HG02981 (cell line): ENCODE measurements around the gene NR2C2.
A peak's percentile ranks its signal among the peaks of the same experiment; 100 is the strongest.
"Not testable (repeated sequence)": the region's sequence is repeated elsewhere in the genome, so short reads cannot be mapped to it uniquely, and the experiment has no call there.

Experiments
- ATAC-seq: cut with Tn5 transposase; IDR thresholded peaks from one replicate; pipeline ENCODE4 v1.9.1; 2021; ENCODE audit warnings: mild to moderate bottlenecking, moderate library complexity; ENCODE audit not compliant: unreplicated experiment

The NR2C2 gene

GRCh38 chr3:14947100-14947885 lies at the start of gene NR2C2:
NR2C2 (plus strand) TSS chr3:14947583; CDS start chr3:15003915, 56,332 bp downstream.
- peak; percentile 43 for ATAC-seq

DNA sequence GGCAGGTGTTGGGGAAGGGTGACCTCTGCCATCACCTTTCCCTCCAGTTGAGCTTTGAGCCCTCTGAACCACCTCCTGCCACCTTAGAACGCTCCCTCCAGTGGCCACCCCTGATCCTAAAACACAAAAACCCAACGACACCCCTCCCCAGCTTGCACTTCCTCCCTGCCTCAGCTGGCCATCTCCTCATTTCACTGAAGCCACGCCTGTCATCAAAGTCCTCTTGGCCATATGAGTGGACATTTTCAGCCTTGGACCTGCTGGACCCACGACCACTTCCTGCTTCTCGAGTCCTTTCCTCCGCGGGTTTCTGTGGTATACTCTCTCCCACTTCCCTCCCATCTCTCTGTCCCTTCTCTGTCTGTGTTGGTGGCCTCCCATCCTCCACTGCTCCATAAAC lies 48.5 kb upstream of the NR2C2 start:
- no peak for ATAC-seq

DNA sequence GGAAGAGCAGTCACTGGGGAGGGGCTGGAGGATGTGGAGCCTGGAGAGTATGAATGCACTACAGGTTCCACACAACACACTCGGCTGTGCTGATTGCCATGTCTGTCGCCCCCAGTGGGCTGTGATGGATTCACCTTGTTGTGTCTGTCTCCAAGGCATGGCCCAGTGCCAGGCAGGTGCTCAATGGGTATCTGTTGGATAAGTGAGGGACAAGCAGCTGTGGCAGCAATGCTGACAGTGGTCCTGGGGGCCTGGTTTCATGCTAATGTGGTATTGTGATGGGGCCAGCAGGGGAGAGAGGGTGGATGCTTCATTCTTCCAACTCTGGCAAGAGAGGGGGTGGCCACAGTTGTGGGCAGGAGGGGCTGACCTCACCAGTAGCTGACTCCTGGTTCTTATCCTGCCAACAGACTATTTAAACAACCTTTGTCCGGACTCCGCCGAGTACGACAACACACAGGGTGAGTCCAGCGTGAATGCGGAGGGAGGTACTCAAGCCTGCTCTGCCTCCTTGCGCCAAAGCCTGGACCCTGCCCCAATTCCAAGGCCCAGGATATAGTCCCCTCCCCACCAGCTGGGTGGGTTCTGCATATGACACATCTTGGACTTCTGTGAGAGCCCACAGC lies 47.3 kb upstream of the NR2C2 start:
- no peak for ATAC-seq

GRCh38 chr3:14900881-14901873 lies 46.2 kb upstream of the NR2C2 start:
- ATAC-seq: no peak

DNA sequence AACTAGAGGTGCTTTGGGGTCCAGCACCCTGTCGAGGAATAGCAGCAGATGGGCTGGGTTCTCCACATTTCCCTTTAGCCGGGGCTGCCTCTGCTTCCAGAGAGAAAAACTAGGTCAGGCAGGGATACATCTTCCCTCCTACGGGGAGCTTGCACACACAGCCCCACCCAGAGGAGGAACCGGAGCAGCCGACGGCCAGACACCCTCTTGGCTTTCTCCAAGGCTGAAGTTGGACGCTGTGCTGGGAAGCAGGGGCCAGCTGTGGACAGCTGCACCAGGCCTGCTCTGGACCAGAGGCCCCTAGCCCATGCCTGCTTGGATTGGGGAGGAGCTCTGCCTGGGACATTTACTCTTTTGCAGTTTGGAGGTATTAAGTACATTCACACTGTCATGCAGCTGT lies 44.7 kb upstream of the NR2C2 start:
- no peak for ATAC-seq

- not testable (repeated sequence) for ATAC-seq
These were observed 43.9 kb upstream of the NR2C2 start for GRCh38 chr3:14903501-14903900.

GRCh38 chr3:14905055-14905657 lies 42.2 kb upstream of the NR2C2 start:
- ATAC-seq: no peak

DNA sequence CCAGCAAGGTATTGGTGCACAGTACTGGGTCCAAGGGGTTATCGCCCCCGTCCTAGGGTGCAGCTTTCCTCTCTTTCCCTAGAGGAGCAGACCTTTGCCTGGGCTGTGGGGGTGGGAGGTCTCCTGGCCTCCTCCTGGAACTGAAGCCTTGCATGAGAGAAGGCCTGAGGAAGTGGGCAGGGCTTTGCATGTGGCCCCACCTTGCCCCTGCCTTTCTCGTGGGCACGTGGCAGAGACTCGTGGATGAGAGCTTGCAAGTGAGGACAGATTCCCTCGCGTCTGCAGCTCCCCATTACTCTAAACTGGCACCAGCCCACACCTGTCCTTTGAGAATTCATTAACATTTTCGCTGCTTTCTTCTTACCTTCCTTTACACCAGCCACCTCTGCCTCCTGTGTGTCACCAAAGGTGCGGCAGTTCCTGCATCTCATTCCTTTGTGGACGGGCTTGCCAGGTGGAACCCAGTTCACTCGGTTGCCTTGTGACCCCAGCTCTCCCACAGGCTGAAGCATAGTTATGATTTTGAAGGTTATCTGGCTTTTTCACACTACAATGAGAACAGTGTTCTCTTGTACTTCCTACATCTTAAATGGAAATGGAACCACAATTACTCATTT lies 40.9 kb upstream of the NR2C2 start:
- no peak for ATAC-seq

GRCh38 chr3:14907043-14907966 lies 40.1 kb upstream of the NR2C2 start:
- ATAC-seq: no peak

- no peak for ATAC-seq
These were observed 38.1 kb upstream of the NR2C2 start for GRCh38 chr3:14909250-14909649.

DNA sequence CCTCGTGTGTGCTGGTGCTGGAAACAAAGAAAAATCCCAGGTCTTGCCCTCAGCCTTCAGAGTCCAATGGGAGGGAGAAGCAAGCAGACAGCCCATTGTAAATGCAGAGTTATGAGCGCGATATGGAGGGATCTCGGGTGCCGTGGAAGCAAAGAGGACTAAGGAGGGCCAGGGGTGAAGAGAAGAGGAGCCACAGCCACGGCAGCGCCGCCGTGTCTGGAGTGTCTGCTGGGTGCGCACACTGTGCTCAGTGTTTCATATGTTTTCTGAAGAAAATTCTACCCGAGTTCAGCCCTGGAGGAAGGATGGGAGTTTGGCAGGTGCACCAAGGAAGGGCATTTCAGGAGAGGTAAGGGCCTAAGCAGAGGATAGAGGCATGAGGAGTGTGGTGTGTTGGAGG lies 35.7 kb upstream of the NR2C2 start:
- ATAC-seq: no peak

DNA sequence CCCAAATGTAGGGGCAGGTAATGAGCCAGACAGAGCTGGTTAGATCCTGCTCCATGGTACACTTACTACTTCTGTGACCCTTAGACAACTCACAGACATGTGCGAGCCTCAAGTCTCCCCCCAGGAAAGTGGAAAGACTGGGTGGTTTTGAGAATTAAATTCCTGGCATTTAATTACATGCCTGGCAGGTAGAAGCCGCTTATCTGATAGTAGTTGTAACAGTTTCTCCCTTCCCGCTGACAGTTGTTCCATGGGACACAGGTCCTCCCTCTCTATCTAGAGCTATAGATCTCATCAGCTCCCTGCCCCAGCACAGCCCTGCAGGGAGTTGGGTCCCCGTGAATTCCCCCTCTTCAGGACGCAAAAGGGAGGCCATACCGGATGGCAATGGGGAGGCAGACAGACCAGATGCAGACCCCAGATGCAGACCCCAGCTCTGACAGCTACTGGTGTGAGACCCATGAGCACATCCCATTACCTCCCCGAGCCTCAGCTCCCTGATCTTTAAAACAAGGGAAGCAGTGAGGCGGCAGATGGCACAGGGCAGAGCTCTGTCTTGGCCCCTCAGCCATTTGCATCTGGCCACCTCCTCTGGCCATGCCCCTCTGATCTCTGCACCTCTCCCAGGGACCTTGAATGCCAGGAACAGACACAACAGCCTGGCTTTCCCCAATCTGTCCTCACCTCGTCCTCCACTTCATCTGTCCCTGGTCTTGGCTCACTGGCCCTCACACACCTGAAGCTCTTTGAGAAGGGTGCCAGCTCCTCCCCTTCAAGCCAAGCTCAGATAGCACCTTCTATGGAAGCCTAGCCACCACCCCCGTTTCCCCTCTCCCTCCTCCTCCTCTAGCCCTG lies 34.1 kb upstream of the NR2C2 start:
- no peak for ATAC-seq

DNA sequence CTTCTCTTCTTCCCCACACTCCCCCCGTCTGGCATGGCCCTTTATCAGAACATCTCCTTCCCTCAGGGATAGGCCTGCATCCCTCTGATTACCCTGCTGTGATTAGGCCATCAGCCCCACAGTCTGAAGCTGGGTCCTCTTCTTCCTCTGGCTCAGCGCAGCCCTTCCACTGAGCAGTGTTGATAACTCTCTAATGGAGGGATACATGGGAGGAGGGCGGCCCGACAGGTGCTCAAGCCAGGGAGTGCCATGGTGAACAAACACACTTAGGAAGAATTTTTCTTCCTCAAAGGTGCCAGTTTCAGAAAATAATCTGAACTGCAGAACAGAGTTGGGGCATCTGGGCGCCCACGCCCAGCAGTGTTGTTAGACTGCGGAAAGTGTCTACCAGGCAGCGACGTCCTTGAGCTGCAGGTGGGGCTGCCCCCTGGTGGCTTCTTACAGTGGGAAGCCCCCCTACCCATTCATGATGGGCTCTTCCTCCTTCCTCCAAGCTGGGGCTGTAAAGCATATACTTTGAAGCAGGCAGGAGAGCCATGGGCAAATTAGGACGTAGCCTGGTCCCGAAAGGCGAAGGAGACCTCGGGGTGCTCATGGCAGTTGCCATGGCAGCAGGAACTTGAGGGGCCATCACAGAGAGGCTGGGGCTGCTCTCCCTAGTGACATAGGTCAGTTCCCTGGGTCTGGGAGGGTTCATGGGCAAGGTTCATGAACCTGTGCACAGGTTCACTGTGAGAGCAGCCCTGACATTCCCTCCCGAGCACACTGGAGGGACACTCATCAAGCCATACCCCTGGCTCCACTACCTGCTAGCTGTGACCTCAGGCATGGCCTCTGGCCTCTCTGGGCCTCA lies 33.2 kb upstream of the NR2C2 start:
- no peak for ATAC-seq

DNA sequence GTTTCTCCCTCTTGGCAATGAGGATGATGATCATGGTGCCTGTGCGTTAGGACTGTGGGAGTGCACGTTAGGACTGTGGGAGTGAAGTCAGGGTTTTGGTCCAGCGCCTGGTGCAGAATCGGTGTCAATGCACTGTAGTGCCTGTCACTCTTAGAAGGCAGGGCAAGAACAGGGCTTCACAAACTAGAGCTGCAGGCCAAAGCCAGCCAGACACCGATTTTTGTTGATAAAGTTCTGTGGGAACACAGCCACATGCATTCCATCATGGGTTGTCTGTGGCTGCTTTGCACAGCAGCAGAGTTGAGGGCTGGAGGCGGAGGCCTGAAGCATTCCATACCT lies 32.6 kb upstream of the NR2C2 start:
- no peak for ATAC-seq

- ATAC-seq: no peak
These were observed 31.7 kb upstream of the NR2C2 start for GRCh38 chr3:14915636-14916222.

GRCh38 chr3:14918356-14918860 lies 29.0 kb upstream of the NR2C2 start:
- ATAC-seq: no peak

DNA sequence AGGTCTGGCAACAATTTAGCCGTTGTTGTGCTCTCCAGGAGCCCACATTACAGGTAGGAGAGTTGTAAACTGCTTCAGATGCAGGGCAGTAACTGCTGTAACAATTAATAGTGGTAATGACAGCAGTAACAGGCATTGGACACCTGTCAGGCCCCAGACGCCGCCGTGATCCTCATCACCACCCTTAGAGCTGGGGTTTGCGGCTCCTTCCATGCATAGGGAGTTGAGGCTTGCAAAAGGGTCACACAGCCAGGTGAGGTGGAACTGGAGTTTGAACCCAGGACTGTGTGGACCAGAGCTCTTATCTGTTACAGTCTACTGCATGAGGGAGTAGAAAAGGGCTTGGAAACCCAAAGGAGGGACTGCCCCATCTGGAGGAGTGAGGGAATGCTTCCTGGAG lies 26.8 kb upstream of the NR2C2 start:
- ATAC-seq: no peak
